H1 (cell line): ENCODE data around the gene SKIC3. TPM values are rescaled to one million over a fixed set of nuclear protein-coding genes. Genes with fewer than 3 reads are reported as not detected.

Source experiments
- CEBPB ChIP-seq: IDR thresholded peaks from 2 replicates; pipeline ENCODE4 v1.6.1; 2012; ENCODE audit warnings: low read depth, low read length
- CHD7 ChIP-seq: fragments of 300-600 bp; sonication (generic); IDR thresholded peaks from 2 replicates; pipeline ENCODE4 v1.7.1; 2012; ENCODE audit warnings: low read length, moderate library complexity, mild to moderate bottlenecking, inconsistent platforms; ENCODE audit not compliant: insufficient replicate concordance
- CREB1 ChIP-seq: IDR thresholded peaks from 2 replicates; pipeline ENCODE4 v1.6.1; 2012; ENCODE audit warnings: inconsistent platforms
- RAD21 ChIP-seq, 2 experiments: IDR thresholded peaks in 1 of 2; conservative IDR thresholded peaks in 1 of 2; 2 replicates each; pipeline ENCODE4 v1.6.1; 2011; ENCODE audit warnings: low read depth in 2 of 2, low read length in 2 of 2, improper control_type of control experiment in 1 of 2, inconsistent platforms in 1 of 2, mild to moderate bottlenecking in 1 of 2, moderate library complexity in 1 of 2
- polyA plus RNA-seq, 7 experiments: library from polyadenylated mRNA; depleted of rRNA in 3 of 7; stranded (reverse) in 5 of 7; unstranded in 2 of 7; fragments of >200 nt in 5 of 7; fragments of 200-250 nt in 2 of 7; gene quantifications; 1 replicate in 5 of 7; 2 replicates in 1 of 7; 4 replicates in 1 of 7; pipeline versions ENCODE4 v1.2.1 to v1.2.3, GENCODE V29; 2011 to 2013; ENCODE audit warnings: missing spikeins in 2 of 7, mixed read lengths in 2 of 7
- total RNA-seq: library from RNA; stranded (reverse); fragmentation: NEBNext Ultra II Directional; extraction: Animal tissue kit (Norgen Biotek cat#: 25700); gene quantifications from 2 replicates; pipeline ENCODE4 v1.2.1, GENCODE V29; 2021

Gene SKIC3
- total and polyA plus RNA-seq, 2 of the 8 experiments (the other 6 are each of a cell fraction or from before 2014, with no cell fraction given), result 13.7 to 53.7 TPM

DNA sequence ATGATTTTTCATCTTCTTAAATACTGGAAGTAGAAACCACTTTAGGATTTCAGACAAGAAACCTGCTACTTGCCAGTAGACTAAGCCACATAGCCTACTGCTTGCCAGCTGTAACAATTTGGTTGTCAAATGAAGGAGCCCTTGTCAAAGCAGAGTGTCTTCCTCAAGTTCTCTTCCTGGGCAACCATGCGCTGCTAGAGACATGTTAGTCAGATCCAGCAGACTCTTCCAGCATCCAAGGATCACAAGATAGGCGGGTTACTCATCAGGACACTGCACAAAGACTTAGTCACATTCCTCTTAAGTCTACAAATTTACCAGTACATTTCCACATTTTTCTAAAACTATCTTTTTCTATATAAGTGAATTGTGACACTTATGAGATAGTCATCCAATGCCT is 24.4 kb downstream of the SKIC3 start (continued):
- TF ChIP-seq CHD7 (no peak), CREB1 (no peak), CEBPB (no peak), RAD21 (IDR thresholded peaks at IDR 0.05 in 1 of 2, conservative IDR thresholded peaks at IDR 0.05 in 1 of 2; ENCODE audit: low read depth in 2 of 2, low read length in 2 of 2) (no peak)
